Measurements from ENCODE around the gene DENND4C.
A peak's percentile ranks its signal among the peaks of the same experiment; 100 is the strongest.

DENND4C gene

DNA sequence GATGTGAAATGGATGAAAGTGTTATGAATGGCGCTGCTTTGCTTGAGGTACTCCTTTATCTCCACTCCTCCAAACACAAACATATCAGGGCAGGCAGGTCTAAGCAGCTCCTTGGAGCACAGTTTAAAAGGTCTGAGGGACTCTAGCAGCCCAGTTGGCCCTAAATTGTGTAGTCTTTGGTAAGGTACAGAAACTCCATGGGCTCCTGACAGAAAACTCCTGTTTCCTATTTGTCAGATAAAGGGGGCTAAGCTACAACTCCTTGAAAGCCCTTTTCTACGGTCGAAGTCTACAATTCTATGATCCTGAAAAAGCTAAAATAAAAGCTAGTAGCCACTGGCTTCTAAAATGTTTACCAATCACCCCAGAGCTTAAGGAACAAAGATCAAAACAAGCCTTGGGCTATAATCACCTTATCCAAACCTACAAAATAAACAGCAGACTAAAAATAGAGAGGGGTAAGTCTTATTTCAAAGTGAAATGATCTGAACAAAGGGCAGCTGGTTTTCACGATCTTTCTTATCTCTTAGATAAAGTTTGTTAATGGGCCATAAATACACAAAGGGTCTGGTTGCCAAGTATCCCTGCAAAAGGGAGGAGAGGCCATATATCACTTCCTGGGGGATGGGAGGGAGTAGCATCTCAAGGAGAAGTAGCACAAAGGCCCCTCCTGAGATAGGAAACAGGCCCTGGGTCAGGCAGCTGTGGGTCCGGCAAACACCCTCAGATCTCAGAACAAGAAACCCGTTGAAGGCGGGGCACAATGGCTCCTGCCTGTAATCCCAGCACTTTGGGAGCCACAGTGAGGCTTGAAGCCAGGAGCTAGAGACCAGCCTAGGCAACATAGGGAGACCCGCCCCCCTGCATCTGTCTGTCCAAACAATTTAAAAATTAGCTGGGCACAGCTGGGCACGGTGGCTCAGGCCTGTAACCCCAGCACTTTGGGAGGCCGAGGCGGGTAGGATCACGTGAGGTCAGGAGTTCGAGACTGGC, 28.3 kb upstream of the DENND4C start:
- Mint-ChIP-seq H3K9me3 (no peaks in the 10 kb centered on the region), H3K27me3 (no peaks in the 10 kb centered on the region), H3K4me1 (ENCODE audit: low read depth in 2 of 2) (no peaks in the 10 kb centered on the region), H3K36me3 (ENCODE audit: insufficient read depth) (no peaks in the 10 kb centered on the region), H3K4me3 (no peak overlapping the region), H3K27ac (no peak overlapping the region)
- ATAC-seq (replicated peaks) (no peak), DNase-seq (no peak)

DNA sequence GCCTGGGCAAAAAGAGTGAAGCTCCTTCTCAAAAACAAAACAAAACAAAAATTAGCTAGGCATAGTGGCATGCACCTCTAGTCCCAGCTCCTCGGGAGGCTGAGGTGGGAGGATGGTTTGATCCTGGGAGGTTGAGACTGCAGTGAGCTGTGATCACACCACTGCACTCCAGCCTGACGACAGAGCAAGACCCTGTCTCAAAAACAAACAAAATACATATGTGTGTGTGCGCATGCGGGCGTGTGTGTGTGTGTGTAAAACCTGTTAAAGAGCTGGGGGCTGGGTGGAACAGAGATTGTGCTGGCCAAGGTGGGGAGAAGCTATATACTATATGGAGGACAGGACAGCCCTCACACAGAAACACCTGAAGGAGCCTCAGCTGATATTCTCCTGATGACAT, 27.4 kb upstream of the DENND4C start:
- H3K27me3 Mint-ChIP-seq = no peaks in the 10 kb centered on the region
- no peak for ATAC-seq (replicated peaks)
- no peak overlapping the region for H3K4me3 Mint-ChIP-seq
- no peak overlapping the region for H3K27ac Mint-ChIP-seq
- no peaks in the 10 kb centered on the region for H3K9me3 Mint-ChIP-seq
- no peaks in the 10 kb centered on the region for H3K4me1 Mint-ChIP-seq (ENCODE audit: low read depth in 2 of 2)
- no peak for DNase-seq
- H3K36me3 Mint-ChIP-seq (ENCODE audit: insufficient read depth) = no peaks in the 10 kb centered on the region

DNA sequence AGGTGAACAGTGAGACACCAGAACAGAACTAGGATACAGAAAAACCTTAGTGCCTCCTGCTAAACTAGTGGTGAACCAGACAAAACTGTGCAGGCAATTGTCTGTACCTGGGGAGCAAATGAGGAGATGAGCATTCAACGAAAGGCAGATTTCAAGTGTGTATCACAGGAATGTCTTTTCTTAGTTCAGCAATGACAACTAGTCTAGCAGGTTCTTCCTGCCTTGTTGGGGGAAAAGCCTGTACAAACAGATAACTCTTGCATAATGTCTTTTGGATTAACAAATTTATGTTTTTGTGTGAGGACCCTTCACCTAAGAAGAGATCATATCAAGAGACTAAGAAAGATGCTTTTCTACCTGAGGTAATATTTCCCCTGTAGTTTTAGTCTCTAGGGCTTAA, 21.8 kb upstream of the DENND4C start:
- H3K4me3 Mint-ChIP-seq = no peak overlapping the region
- no peaks in the 10 kb centered on the region for H3K9me3 Mint-ChIP-seq
- no peak for ATAC-seq (replicated peaks)
- H3K36me3 Mint-ChIP-seq (ENCODE audit: insufficient read depth) = no peaks in the 10 kb centered on the region
- H3K27me3 Mint-ChIP-seq = no peaks in the 10 kb centered on the region
- DNase-seq = no peak
- H3K27ac Mint-ChIP-seq = no peak overlapping the region
- H3K4me1 Mint-ChIP-seq (ENCODE audit: low read depth in 2 of 2) = no peaks in the 10 kb centered on the region

DNA sequence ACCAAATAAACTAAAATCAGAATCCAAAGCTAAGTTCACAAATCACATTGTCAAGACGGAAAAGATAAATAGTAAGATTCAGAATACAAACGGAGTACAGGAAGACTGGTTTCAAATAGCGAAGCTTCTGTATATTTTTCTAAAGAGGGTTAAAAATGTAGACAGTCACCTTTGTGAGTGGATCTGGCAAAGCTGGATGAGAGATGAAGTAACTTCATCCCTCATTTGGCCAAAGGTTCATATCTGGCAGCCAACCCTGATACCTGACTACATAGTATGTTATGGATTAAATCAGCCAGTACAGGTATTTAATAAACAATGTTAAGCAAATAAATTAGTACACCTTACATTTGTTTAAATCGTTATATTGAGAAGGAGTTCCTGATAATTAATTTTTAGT, 21.3 kb upstream of the DENND4C start:
- no peaks in the 10 kb centered on the region for H3K4me1 Mint-ChIP-seq (ENCODE audit: low read depth in 2 of 2)
- ATAC-seq (replicated peaks) (no peak), DNase-seq (no peak)
- no peaks in the 10 kb centered on the region for H3K36me3 Mint-ChIP-seq (ENCODE audit: insufficient read depth)
- no peaks in the 10 kb centered on the region for H3K9me3 Mint-ChIP-seq
- H3K27me3 Mint-ChIP-seq = no peaks in the 10 kb centered on the region
- H3K4me3 Mint-ChIP-seq = no peak overlapping the region
- no peak overlapping the region for H3K27ac Mint-ChIP-seq

DNA sequence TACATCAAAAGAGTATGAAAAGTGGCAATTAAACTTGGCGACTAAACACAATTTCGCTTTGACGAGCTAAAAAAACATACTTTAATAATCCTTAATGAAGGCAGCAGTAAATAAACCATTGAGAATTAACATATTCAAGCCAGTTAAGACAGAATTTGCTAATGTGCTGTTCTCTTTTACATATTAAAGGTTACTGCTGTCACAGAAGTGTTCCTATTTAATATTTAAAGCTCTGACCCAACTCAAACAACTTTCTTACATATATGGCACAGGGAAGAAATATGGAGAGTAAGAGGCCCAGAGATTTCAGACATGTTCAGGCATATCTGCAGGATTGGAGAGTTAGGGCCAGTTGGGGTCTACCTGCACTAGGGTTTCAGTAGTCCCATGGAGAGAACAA, 16.7 kb upstream of the DENND4C start:
- Mint-ChIP-seq H3K4me3 (no peak overlapping the region), H3K27me3 (no peaks in the 10 kb centered on the region), H3K27ac (no peak overlapping the region), H3K36me3 (ENCODE audit: insufficient read depth) (no peaks in the 10 kb centered on the region), H3K9me3 (no peaks in the 10 kb centered on the region), H3K4me1 (ENCODE audit: low read depth in 2 of 2) (no peaks in the 10 kb centered on the region)
- ATAC-seq (replicated peaks) (no peak), DNase-seq (no peak)

DNA sequence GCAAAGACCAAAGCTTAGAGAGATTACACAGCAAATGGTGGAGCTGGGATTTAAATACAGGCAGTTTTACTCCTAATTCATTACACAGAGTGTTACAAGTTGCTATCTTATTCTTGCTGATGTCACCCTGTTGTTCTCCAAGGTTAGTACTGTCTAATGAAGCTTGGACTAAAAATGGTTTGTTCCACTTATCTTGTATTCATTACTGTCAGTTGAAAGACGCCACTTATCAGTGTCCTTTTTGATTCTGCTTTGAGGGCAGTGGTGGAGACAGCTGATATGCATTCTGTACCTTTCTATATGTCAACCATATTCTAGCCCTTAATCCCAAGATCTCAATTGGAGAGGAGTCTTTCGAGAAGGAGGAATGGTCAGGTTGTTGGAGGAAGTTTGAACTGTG, 14.0 kb upstream of the DENND4C start:
- Mint-ChIP-seq H3K27me3 (no peaks in the 10 kb centered on the region), H3K4me3 (no peak overlapping the region), H3K4me1 (ENCODE audit: low read depth in 2 of 2) (no peaks in the 10 kb centered on the region)

DNA sequence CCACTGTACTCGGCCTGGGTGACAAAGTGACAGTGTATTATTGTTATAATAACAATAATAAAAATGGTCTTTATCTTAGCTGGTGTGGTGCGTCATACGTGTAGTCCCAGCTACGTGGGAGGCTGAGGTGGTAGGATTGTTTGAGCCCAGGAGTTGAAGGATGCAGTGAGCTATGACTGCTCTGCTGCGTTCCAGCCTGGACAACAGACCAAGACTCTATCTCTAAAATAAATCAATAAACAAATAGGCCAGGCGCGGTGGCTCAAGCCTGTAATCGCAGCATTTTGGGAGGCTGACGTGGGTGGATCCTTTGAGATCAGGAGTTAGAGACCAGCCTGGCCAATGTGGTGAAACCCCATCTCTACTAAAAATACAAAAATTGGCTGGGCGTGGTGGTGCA, 9.2 kb upstream of the DENND4C start:
- H3K27me3 Mint-ChIP-seq = no peaks in the 10 kb centered on the region
- H3K27ac Mint-ChIP-seq = no peak overlapping the region
- H3K4me3 Mint-ChIP-seq = no peak overlapping the region
- no peaks in the 10 kb centered on the region for H3K36me3 Mint-ChIP-seq (ENCODE audit: insufficient read depth)
- no peaks in the 10 kb centered on the region for H3K4me1 Mint-ChIP-seq (ENCODE audit: low read depth in 2 of 2)
- no peak for DNase-seq
- no peak for ATAC-seq (replicated peaks)
- no peaks in the 10 kb centered on the region for H3K9me3 Mint-ChIP-seq

More for the DNA sequence above, 14.0 kb upstream of the DENND4C start:
- no peak for DNase-seq
- no peak overlapping the region for H3K27ac Mint-ChIP-seq
- no peaks in the 10 kb centered on the region for H3K36me3 Mint-ChIP-seq (ENCODE audit: insufficient read depth)
- H3K9me3 Mint-ChIP-seq = no peaks in the 10 kb centered on the region
- ATAC-seq (replicated peaks) = no peak

DNA sequence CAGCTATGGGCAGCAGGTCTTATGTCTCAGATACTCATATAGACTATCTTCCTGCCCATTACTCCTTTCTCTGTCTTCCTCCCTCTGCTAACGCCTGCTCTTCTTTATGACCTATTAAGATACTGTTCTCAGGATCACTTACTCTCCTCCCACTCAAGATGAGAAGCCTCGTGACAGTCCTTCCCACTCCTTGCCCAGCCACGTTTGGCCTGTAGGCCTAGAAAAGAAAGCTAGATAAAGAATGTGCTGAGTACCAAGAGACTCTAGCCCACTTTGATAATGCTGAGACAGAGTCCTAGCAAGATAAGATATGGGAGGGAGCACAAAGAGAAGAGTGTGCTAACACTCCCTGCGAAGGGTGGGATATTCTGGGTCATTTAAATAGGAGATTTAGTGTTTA, 6.8 kb upstream of the DENND4C start:
- no peak overlapping the region for H3K4me3 Mint-ChIP-seq
- DNase-seq = no peak
- ATAC-seq (replicated peaks) = no peak
- no peaks in the 10 kb centered on the region for H3K9me3 Mint-ChIP-seq
- H3K36me3 Mint-ChIP-seq (ENCODE audit: insufficient read depth) = no peaks in the 10 kb centered on the region
- peak overlapping the region in 1 of 2 donors; percentile 8 for H3K27ac Mint-ChIP-seq
- H3K27me3 Mint-ChIP-seq = no peaks in the 10 kb centered on the region
- H3K4me1 Mint-ChIP-seq (ENCODE audit: low read depth in 2 of 2) = peaks cover 0 to 3% of the 10 kb centered on the region in 2 donors

DNA sequence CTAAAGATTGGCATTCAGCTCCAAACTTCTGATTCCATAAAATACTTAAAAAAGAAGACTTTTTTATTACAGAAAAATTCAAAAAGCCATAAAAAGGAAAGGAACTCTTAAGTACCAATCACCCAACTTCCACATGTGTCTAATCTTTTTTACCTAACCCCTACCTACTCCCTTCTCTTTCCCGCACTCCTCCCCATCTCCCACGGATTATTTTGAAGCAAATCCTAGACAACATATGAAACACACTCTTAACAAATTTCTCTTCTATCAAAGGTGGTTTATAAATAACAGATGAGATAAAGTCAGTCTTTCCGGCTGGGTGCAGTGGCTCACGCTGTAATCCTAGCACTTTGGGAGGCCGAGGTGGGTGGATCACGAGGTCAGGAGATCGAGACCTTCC, 5.9 kb upstream of the DENND4C start:
- Mint-ChIP-seq H3K36me3 (ENCODE audit: insufficient read depth) (no peaks in the 10 kb centered on the region), H3K9me3 (no peaks in the 10 kb centered on the region)

DNA sequence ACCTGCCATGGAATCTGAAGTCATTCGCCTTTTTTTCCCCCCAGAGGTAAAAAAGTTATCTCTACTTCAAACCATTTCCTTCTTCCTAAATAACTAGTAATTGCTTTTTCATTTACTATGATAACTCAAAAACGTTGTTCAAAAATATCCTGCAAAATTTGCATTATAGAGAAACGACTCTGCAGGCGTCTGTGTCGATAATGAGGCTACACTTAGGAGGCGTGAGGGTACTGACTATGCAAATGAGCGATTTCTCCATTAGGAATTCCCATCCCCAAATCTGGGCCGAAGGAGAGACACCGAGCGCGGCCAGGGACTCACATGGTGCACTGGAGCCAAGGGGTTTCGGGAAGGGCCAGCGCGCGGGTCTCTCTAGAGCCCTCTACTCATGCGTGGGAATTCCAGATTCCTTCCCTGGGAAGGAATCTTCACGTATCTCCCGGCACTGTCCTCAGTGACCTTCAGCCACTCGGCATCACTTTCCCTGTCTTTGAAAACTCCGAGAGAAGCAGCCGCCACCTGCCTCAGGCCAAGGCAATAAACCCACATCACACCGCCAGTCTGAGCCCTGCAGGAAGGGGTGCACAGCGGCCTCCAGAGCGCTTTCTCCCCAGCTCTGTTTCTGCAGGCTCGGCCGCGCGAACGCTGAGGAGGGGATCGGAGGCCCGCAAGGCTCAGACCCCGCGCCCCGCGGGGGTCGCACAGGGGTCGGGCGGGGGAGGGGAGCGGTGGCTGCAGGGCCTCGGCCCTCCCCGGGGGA, 718 bp upstream of the DENND4C start:
- Mint-ChIP-seq H3K4me3 (no peak overlapping the region), H3K4me1 (ENCODE audit: low read depth in 2 of 2) (peaks cover 9 to 11% of the 10 kb centered on the region in 2 donors), H3K27me3 (no peaks in the 10 kb centered on the region), H3K27ac (no peak overlapping the region), H3K9me3 (no peaks in the 10 kb centered on the region), H3K36me3 (ENCODE audit: insufficient read depth) (peaks cover 13% of the 10 kb centered on the region)
- peak; percentile 61 for ATAC-seq (replicated peaks)
- peak; percentile 53 to 57 (median 55) for DNase-seq

More for the DNA sequence above, 5.9 kb upstream of the DENND4C start:
- ATAC-seq (replicated peaks) (no peak), DNase-seq (no peak)
- H3K4me3 Mint-ChIP-seq = no peak overlapping the region
- H3K27ac Mint-ChIP-seq = peak overlapping the region in 1 of 2 donors; percentile 85
- H3K4me1 Mint-ChIP-seq (ENCODE audit: low read depth in 2 of 2) = peaks cover 1 to 3% of the 10 kb centered on the region in 2 donors
- no peaks in the 10 kb centered on the region for H3K27me3 Mint-ChIP-seq

DNA sequence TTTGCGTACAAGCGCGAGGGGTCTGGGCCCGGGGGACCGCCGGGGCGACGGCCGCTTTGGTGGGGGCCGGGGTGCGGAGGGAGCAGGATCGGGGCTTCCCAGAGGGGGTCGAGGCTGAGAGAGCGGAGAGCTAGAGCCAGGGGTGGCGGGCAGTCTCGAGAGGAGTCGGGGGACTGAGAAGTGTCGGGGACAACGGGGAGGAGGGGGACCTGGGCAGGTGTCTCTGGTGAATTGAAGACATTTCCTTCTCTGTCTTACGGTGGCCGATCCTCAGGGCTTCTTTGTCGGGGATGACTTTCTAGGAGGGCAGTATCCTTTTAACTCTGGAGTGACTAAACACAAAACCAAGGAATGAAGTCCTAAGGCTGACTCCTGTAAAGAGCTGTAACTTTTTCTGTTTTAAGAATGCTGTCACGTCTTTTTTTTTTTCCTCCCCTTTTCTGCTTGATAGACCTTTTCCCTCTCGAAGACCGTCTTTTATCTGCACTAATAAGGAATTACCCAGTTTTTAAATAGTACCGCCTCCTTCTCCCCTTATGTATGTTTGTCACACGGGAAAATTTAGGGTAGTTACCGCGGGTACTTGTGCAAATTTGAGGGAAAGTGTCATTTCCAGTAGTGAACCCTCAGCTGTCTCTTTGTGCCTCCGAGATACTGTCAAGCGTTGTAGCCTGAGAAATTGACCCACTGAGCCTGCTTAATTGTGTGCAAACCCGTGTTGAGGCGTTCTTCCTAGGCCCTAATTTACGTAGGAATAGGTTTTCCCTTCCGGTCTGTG, 822 bp downstream of the DENND4C start:
- Mint-ChIP-seq H3K4me3 (no peak overlapping the region), H3K4me1 (ENCODE audit: low read depth in 2 of 2) (peaks cover 15 to 19% of the 10 kb centered on the region in 2 donors), H3K36me3 (ENCODE audit: insufficient read depth) (peaks cover 13% of the 10 kb centered on the region), H3K9me3 (no peaks in the 10 kb centered on the region), H3K27ac (no peak overlapping the region), H3K27me3 (no peaks in the 10 kb centered on the region)
- ATAC-seq (replicated peaks) (peak; percentile 18), DNase-seq (no peak)

DNA sequence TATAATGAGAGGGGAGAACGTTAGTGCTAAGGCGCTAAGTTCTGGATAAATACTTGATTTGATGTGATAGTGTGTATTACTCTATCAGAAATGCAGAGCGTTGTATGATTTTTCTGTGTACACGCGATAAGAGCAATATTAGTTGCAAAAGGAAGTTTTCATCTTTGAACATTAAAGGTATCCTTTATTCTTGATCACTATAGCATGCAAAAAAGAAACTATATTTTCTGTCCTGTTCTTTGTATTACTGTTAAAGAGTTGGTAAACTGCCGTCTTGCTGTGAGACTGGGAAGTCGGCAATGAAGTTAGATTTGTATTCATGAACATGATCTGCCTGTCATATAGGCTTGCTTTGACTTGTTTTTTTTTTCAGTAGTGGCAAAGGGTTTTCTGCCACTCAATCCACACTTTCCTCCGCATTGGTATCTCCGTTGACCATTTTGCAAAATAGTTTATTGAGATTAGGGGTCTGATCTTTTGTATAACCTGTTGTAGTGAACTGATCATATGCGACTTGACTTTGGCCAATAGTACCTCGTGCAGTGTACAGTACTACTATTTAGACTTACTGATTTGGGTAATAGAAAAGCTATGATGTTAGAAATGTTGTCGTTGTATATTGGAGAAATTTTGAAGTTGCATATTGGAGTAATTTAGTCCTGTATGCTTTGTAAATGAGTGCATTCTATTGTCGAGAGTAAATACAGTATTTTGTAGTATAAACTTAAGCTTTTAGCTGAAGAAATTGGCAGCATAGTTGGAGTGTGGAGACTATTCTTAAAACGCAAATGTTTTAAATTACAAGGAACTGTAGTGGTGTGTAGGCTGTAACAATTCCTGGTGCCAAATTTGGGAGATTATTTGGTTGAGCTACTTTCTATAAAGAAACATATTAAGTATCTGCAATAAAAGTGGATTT, 1.7 kb downstream of the DENND4C start:
- Mint-ChIP-seq H3K9me3 (no peaks in the 10 kb centered on the region), H3K36me3 (ENCODE audit: insufficient read depth) (peaks cover 13% of the 10 kb centered on the region), H3K4me3 (no peak overlapping the region), H3K4me1 (ENCODE audit: low read depth in 2 of 2) (peaks cover 16 to 26% of the 10 kb centered on the region in 2 donors), H3K27ac (no peak overlapping the region), H3K27me3 (no peaks in the 10 kb centered on the region)
- DNase-seq (no peak), ATAC-seq (replicated peaks) (no peak)

All from effector memory CD8-positive, alpha-beta T cell (primary cell).